Measurements from ENCODE around the gene NPHS1.
"Not testable (repeated sequence)": the region's sequence is repeated elsewhere in the genome, so short reads cannot be mapped to it uniquely, and the experiment has no call there.

The NPHS1 gene

GRCh38 chr19:35848486-35848885, 3.8 kb downstream of the NPHS1 start:
- no peak for DNase-seq (ENCODE audit: low read depth in 3 of 3)

DNA sequence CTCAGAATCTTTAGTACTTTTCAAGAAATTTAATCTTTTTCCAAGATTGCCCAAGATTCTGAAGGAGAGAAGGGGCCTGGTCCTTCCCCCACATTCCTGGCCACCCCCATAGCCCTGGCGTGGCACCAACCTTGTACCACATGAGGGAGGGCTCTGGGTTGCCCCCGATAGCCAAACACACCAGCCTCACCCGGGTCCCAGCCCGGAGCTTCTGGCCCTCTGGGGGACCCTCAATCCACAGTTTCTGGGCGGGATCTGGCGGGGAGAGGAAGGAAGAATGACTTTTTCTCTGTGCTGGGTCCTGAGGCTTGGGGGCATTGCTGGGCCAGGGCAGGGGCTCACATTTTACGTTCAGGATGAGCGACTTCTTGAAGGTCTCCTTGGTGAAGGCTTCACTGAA, 4.4 kb downstream of the NPHS1 start:
- no peak for DNase-seq (ENCODE audit: low read depth in 3 of 3)

DNA sequence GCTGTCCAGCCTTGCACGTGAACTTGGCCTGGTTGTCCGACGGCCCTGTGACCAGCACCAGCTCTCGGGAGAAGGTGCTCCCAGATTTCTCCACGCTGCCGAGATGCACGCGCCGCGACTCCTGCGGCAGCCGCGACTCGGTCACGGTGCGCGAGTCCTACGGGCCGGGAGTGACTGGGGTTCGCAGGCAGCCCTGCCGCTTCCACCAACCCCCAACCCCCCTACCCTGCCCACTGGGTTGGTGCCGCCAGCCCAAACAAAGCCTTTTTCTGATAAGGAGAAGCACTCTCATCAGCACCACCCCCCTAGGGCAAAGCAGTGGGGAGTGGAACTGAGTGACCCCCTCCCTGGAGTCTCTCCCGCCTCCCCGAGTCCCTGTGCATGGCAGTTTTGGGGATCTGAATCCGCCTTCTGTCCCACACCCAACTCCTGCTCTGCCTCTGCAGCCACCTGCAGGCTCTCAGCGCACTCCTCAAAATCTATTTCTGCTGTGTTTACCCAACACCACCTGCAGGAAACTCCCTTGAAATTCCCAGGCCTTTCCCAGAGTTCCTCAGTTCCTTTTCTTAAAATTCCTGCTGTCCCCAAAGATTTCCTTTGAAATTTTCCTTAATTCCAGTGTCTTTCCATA, 6.2 kb downstream of the NPHS1 start:
- DNase-seq (ENCODE audit: low read depth in 3 of 3): no peak

- DNase-seq (ENCODE audit: low read depth in 3 of 3): no peak
Measured at GRCh38 chr19:35845215-35846037, 6.9 kb downstream of the NPHS1 start.

GRCh38 chr19:35844482-35845214, 7.7 kb downstream of the NPHS1 start:
- no peak for DNase-seq (ENCODE audit: low read depth in 3 of 3)

GRCh38 chr19:35843676-35844481, 8.4 kb downstream of the NPHS1 start:
- DNase-seq (ENCODE audit: low read depth in 3 of 3): no peak

DNA sequence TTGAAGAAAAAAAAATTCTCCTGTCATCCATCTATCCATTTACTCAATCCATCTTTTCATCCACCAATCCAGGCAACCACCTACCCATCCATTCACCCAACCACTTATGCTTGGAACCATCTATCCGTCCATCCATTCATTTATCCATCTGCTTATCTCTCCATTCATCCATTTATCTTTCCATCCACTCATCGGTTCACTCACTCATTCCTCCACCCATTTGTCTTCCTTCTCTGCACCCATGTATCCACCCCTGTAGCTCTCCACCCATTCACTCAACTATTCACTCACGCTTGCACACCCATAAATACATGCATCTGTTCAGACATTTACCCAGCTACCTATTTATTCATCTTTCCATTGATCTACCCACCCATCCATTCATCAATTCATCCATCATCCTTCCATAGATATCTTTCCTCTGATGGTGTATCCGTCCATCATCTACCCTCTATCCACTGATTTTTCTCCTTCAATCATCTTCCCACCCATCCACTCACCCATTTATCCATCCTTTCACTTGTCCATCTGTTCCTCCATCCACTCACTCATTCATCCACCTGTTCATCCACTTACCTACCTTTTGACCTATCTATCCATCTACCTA, 9.5 kb downstream of the NPHS1 start:
- DNase-seq (ENCODE audit: low read depth in 3 of 3): no peak

GRCh38 chr19:35841961-35842595, 10.2 kb downstream of the NPHS1 start:
- no peak for DNase-seq (ENCODE audit: low read depth in 3 of 3)

DNA sequence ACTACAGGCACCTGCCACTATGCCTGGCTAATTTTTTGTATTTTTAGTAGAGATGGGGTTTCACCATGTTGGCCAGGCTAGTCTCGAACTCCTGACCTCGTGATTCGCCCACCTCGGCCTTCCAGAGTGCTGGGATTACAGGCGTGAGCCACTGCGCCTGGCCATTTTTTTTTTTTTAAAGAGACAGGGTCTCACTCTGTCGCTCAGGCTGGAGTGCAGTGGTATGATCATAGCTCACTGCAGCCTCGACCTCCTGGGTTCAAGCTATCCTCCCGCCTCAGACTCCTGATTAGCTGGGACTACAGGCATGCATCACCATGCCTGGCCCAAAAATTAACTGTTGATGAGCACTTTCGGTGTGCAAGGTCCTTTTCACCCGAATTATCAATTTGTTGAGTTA, 16.2 kb downstream of the NPHS1 start:
- DNase-seq (ENCODE audit: low read depth in 3 of 3): not testable (repeated sequence)

DNA sequence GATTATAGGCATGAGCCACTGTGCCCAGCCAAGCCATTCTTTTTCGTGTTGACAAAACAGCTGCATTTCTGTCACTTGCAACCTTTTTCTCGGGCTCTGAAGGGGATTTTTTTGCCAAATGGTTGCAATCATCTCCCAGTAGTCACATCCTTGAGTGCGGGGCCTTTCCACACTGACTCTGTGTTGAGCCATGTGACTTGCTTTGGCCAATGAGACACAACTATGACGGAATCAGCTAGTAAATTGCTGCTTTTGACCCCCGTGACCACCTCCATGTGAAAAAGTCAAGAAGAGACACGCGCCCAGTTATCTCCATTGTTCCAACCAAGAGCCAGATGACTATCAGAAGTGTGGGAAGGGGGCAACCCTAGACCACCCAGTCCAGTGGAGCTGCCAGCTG, 18.3 kb downstream of the NPHS1 start:
- no peak for DNase-seq (ENCODE audit: low read depth in 3 of 3)

- DNase-seq (ENCODE audit: low read depth in 3 of 3): no peak
Measured at GRCh38 chr19:35832054-35832453, 20.2 kb downstream of the NPHS1 start.

- no peak for DNase-seq (ENCODE audit: low read depth in 3 of 3)
Measured at GRCh38 chr19:35830986-35831385, 21.3 kb downstream of the NPHS1 start.

DNA sequence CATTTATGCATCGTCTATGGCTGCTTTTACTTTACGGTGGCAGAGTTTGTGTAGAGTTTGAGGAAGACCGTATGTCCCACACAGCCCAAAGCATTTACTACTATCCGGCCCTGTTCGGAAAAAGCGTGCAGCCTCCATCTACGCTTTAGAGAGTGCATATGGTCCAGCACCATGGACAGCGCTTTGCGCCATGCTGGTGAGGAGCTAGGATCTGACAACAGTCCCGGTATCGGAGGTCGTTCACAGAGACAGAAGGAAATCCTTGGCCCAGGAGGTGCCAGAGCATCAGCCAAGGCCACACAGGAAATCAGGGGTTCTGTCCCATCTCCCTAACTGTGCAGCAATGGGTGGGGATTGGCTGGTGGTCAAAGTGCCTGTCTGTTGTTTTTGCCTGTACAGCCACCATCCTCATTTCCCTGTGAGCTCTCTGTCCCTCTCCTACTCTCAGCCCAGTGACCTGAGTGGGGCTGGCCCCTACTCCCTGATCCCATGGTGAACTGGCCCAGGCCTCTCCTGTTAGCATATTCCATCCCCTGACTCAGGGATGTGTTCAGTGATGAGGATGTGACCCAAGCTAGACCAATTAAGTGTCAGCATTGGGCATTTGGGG, 23.5 kb downstream of the NPHS1 start:
- peak in 2 of 3 experiments; percentile 11 to 50 for DNase-seq (ENCODE audit: low read depth in 3 of 3)

- DNase-seq (ENCODE audit: low read depth in 3 of 3): no peak
Measured at GRCh38 chr19:35824150-35824549, 28.2 kb downstream of the NPHS1 start.

GRCh38 chr19:35822579-35822978, 29.7 kb downstream of the NPHS1 start:
- DNase-seq (ENCODE audit: low read depth in 3 of 3): no peak

GRCh38 chr19:35818445-35818844, 33.9 kb downstream of the NPHS1 start:
- DNase-seq (ENCODE audit: low read depth in 3 of 3): no peak

DNA sequence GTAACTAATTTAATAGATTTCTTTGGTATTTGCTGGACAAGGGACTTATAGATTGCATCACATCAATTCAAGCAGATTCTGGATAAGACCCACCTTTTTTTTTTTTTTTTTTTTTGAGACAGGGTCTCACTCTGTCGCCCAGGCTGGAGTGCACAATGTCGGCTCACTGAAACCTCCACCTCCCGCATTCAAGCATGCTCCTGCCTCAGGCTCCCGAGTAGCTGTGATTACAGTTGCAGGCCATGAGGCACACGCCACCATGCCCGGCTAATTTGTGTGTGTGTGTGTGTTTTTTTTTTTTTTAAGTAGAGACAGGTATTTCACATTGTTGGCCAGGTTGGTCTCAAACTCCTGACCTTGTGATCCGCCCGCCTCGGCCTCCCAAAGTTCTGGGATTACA, 35.5 kb downstream of the NPHS1 start:
- no peak for DNase-seq (ENCODE audit: low read depth in 3 of 3)

- no peak for DNase-seq (ENCODE audit: low read depth in 3 of 3)
Measured at GRCh38 chr19:35816262-35816661, 36.0 kb downstream of the NPHS1 start.

- DNase-seq (ENCODE audit: low read depth in 3 of 3): no peak
Measured at GRCh38 chr19:35813043-35813890, 39.0 kb downstream of the NPHS1 start.

All from stimulated activated CD4-positive, alpha-beta T cell treated with anti-CD3 and anti-CD28 coated beads, TNF-alpha, amount 100 ng/mL, for 24 hours (primary cell).